Astrocyte (in vitro differentiated cells and primary cell): ENCODE measurements around the gene SLC25A47. TPM values are rescaled to one million over a fixed set of nuclear protein-coding genes. Genes with fewer than 3 reads are reported as not detected.
"Not testable (repeated sequence)": the region's sequence is repeated elsewhere in the genome, so short reads cannot be mapped to it uniquely, and the experiment has no call there.

Experiments
- DNase-seq: peaks from one replicate; pipeline ENCODE4 v3.0.0-alpha.2; 2010; ENCODE audit warnings: low read depth
- FAIRE-seq: peaks from 2 replicates; lab custom pipeline; 2011; peaks lifted over from hg19 to GRCh38; lab: Jason Lieb, UNC
- H2AFZ ChIP-seq: 2 replicates; pipeline ENCODE4 v1.6.0; 2012; ENCODE audit warnings: low read depth, low read length, inconsistent platforms
- H3K27ac ChIP-seq: 2 replicates; pipeline ENCODE4 v1.5.1; 2011; ENCODE audit warnings: low read depth, low read length, inconsistent platforms
- H3K27me3 ChIP-seq: 2 replicates; pipeline ENCODE4 v1.6.0; 2011; ENCODE audit warnings: low read length, inconsistent platforms; ENCODE audit not compliant: insufficient read depth
- H3K36me3 ChIP-seq: 2 replicates; pipeline ENCODE4 v1.5.1; 2011; ENCODE audit warnings: low read length, inconsistent platforms; ENCODE audit not compliant: insufficient read depth
- H3K4me1 ChIP-seq: 2 replicates; pipeline ENCODE4 v1.5.1; 2011; ENCODE audit warnings: low read length, inconsistent platforms; ENCODE audit not compliant: insufficient read depth
- H3K4me2 ChIP-seq: 2 replicates; pipeline ENCODE4 v1.6.0; 2012; ENCODE audit warnings: low read length, inconsistent platforms
- H3K4me3 ChIP-seq: 2 replicates; pipeline ENCODE4 v1.5.1; 2011; ENCODE audit warnings: low read depth, mild to moderate bottlenecking, low read length, inconsistent platforms; ENCODE audit not compliant: insufficient read depth
- H3K79me2 ChIP-seq: 2 replicates; pipeline ENCODE4 v1.6.0; 2012; ENCODE audit warnings: mild to moderate bottlenecking, low read length, inconsistent platforms; ENCODE audit not compliant: insufficient read depth
- H3K9ac ChIP-seq: 2 replicates; pipeline ENCODE4 v1.6.0; 2012; ENCODE audit warnings: mild to moderate bottlenecking, low read length, inconsistent platforms
- H3K9me3 ChIP-seq: 2 replicates; pipeline ENCODE4 v1.5.1; 2012; ENCODE audit warnings: low read depth, mild to moderate bottlenecking, low read length, inconsistent platforms; ENCODE audit not compliant: insufficient read depth
- H4K20me1 ChIP-seq: 2 replicates; pipeline ENCODE4 v1.6.0; 2012; ENCODE audit warnings: low read length, inconsistent platforms; ENCODE audit not compliant: insufficient read depth
- H3K27ac Mint-ChIP-seq: one replicate; pipeline ENCODE4 v1.8.0; 2021; ENCODE audit warnings: mild to moderate bottlenecking, mixed read lengths; ENCODE audit not compliant: unreplicated experiment
- H3K27me3 Mint-ChIP-seq: one replicate; pipeline ENCODE4 v1.8.0; 2021; ENCODE audit warnings: low read depth, mixed read lengths; ENCODE audit not compliant: unreplicated experiment
- H3K36me3 Mint-ChIP-seq: one replicate; pipeline ENCODE4 v1.8.0; 2021; ENCODE audit warnings: low read depth, mixed read lengths; ENCODE audit not compliant: unreplicated experiment
- H3K4me1 Mint-ChIP-seq: one replicate; pipeline ENCODE4 v1.8.0; 2021; ENCODE audit warnings: low read depth, mixed read lengths; ENCODE audit not compliant: unreplicated experiment
- H3K4me3 Mint-ChIP-seq: one replicate; pipeline ENCODE4 v1.8.0; 2021; ENCODE audit warnings: mild to moderate bottlenecking, moderate library complexity, mixed read lengths; ENCODE audit not compliant: unreplicated experiment
- H3K9me3 Mint-ChIP-seq: one replicate; pipeline ENCODE4 v1.8.0; 2021; ENCODE audit warnings: mild to moderate bottlenecking, mixed read lengths; ENCODE audit not compliant: unreplicated experiment
- CTCF ChIP-seq: IDR thresholded peaks from 2 replicates; pipeline ENCODE4 v1.5.1; 2011; ENCODE audit warnings: low read depth, mild to moderate bottlenecking, inconsistent platforms, low read length, moderate library complexity; ENCODE audit not compliant: insufficient read depth
- EZH2 ChIP-seq: IDR thresholded peaks from 2 replicates; pipeline ENCODE4 v1.6.1; 2012; ENCODE audit warnings: mild to moderate bottlenecking, low read length, inconsistent platforms; ENCODE audit not compliant: insufficient read depth
- total RNA-seq: library from RNA; stranded (reverse); gene quantifications from 2 replicates; pipeline ENCODE4 v1.2.1, GENCODE V29; 2021

Gene SLC25A47
- total RNA-seq, 1 donor from 2014 or later = not detected

- no peak overlapping the region for H3K27ac ChIP-seq
- H3K27me3 ChIP-seq = no peaks in the 10 kb centered on the region
- no peaks in the 10 kb centered on the region for H3K27me3 Mint-ChIP-seq
- no peaks in the 10 kb centered on the region for H3K9me3 Mint-ChIP-seq
- peaks cover 43% of the 10 kb centered on the region for H4K20me1 ChIP-seq
- no peak overlapping the region for H2AFZ ChIP-seq
- H3K9ac ChIP-seq = no peak overlapping the region
- H3K9me3 ChIP-seq = no peaks in the 10 kb centered on the region
- H3K27ac Mint-ChIP-seq = no peak overlapping the region
- peaks cover 18% of the 10 kb centered on the region for H3K4me1 Mint-ChIP-seq
- H3K4me1 ChIP-seq = no peaks in the 10 kb centered on the region
- no peak overlapping the region for H3K4me2 ChIP-seq
- no peak for TF ChIP-seq CTCF
- TF ChIP-seq EZH2 = no peak
- H3K4me3 ChIP-seq = no peak overlapping the region
- peaks cover 4% of the 10 kb centered on the region for H3K36me3 Mint-ChIP-seq
- FAIRE-seq (no peak), DNase-seq (no peak)
- H3K79me2 ChIP-seq = peaks cover 12% of the 10 kb centered on the region
- no peaks in the 10 kb centered on the region for H3K36me3 ChIP-seq
- peak overlapping the region; percentile 81 for H3K4me3 Mint-ChIP-seq
Measured at GRCh38 chr14:100286484-100287191, 36.5 kb upstream of the SLC25A47 start.

GRCh38 chr14:100287202-100287997, 35.7 kb upstream of the SLC25A47 start:
- Histone ChIP-seq H3K36me3 (no peaks in the 10 kb centered on the region), H3K79me2 (peaks cover 4% of the 10 kb centered on the region), H4K20me1 (peaks cover 35% of the 10 kb centered on the region), H3K27me3 (no peaks in the 10 kb centered on the region), H3K4me3 (no peak overlapping the region), H2AFZ (no peak overlapping the region), H3K9ac (no peak overlapping the region), H3K27ac (no peak overlapping the region), H3K4me2 (no peak overlapping the region), H3K4me1 (no peaks in the 10 kb centered on the region), H3K9me3 (no peaks in the 10 kb centered on the region)
- TF ChIP-seq EZH2 (no peak), CTCF (no peak)
- FAIRE-seq (no peak), DNase-seq (no peak)
- H3K4me1 Mint-ChIP-seq = peaks cover 13% of the 10 kb centered on the region
- H3K9me3 Mint-ChIP-seq = no peaks in the 10 kb centered on the region
- H3K4me3 Mint-ChIP-seq = peak overlapping the region; percentile 45
- no peak overlapping the region for H3K27ac Mint-ChIP-seq
- H3K36me3 Mint-ChIP-seq = peaks cover 3% of the 10 kb centered on the region
- no peaks in the 10 kb centered on the region for H3K27me3 Mint-ChIP-seq

- not testable (repeated sequence) for H3K9me3 ChIP-seq, H3K27me3 ChIP-seq, H3K79me2 ChIP-seq, H3K36me3 ChIP-seq, H3K4me3 Mint-ChIP-seq, H3K4me2 ChIP-seq, H3K36me3 Mint-ChIP-seq, FAIRE-seq, H3K27me3 Mint-ChIP-seq, H3K27ac Mint-ChIP-seq, H3K4me3 ChIP-seq, H3K4me1 ChIP-seq, DNase-seq, H3K9me3 Mint-ChIP-seq, H3K4me1 Mint-ChIP-seq, H3K9ac ChIP-seq, H3K27ac ChIP-seq, H2AFZ ChIP-seq
- peaks cover 32% of the 10 kb centered on the region for H4K20me1 ChIP-seq
Measured at GRCh38 chr14:100287998-100288295, 35.2 kb upstream of the SLC25A47 start.
